Measurements from ENCODE around the gene RASD1.
A peak's percentile ranks its signal among the peaks of the same experiment; 100 is the strongest.

RASD1 gene

DNA sequence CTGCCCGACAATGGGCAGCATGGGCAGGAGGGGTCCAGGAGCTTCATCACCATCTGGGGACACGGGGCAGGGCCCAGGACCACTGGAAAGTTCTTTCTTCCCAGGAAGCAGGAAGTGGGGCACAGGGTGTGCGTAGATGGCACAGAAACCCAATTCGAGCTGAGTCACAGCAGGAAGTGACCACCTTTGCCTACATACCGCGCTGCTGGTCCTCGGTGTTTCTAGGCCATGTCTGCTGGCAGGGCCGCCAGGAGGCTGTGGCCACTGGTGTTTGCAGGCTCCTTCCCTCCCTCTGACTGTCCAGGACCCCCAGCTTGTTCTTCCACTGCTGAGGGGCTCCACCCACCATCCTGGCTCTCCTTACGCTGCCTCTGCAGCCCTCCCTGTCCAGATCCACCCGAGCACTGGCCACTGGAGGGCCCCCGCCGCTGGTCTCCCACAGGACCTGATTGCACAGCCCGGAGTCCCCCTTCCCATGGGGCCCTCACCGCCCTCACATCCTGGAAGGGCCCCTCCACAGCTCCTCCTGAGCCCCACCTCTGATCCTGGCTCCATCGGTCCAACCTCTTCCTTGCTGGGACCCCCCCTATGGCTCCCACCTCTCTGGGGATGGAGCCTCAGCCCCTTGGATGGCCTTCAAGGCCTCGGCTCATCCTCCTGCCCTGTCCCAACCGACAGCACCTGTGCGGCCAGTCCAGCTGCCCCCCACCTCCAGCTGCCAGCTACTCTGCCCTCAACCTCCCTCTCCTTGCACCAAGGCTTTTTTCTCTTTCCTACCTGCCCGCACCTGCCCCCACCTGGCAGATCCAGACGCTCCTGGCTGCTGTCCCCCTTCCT, 14.5 kb upstream of the RASD1 start:
- no peak for DNase-seq (ENCODE audit: low spot score)

DNA sequence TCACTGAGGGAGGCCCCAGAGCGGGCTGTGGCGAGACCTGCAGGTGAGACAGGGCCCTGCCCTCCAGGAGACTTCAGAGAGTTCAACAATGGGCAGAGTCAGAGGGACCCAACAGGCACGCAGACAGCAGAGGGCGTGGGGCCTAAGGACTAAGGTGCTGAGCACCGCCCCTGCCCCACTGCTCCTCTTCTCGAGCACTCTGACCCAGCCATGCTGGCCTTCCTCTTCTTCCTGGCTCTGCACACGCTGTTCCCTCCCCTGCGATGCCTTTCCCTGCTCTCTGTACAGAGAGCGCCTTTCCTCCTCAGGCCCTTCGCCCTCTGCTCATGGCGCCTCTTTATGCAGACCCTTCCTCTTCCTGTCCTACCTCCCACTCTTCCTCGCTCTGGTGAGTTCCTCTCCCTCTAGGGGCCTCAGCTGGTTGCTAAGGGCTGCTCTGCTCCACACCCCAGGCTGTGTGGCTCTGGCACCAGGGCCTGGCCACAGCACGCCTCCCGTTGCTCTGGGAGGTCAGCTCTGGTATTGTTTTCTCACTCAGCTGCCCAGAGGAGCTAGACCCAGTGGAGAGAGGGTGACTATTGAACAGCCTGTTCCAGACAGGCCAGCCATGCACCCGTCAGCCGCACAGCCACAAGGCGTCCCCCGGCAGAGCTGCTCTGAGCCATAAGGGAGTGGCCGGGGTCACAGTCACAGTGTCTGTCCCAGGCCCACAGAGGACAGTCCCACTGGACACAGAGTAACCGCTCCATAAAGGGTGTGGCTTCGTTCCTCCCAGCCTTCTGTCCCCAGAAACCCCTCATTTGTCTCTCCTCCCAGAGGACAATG, 13.6 kb upstream of the RASD1 start:
- DNase-seq (ENCODE audit: low spot score) = no peak

DNA sequence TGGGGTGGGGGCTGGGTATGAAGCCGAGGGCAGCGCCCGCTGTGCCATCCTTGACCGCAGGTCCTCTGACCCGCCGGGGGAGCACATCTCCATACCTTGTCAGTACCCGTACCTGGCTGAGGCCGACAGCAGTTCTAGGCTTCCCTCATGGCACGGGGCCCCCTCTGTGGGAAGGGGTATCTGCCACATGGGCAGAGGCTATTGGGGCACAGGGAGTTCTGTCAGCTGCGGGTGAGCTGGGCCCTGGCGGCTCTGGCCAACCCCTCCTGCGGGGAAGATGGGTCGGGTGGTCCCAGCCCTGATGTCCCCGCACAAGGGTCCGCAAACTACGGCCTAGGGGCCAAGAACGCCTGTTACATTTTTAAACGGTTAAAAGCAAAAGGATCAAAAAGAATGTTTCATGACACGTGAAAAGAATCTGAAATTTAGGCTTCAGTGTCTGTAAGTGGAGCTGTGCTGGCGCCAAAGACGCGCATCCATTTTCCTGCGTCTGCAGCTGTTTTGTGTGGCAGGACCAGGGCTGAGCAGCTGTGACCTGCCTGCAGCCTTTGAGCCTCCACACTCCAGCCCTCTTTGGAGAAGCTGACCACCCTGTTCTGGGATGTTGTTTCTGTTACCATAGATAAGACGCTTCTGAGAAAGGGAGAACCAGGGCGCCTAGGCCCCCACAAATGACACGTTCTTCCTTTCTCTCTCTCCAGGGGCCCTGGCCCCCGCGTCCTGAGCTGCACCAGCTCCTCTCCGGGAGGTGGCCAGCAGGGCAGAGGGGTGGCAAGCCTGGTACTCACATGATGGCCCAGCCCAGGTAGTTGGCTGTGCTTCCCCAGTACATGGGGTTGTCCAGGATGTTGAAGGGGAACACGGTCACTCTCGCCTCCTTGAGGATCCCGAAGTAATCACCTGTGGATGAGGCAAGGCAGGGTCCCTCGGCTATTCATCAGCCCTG, 12.7 kb upstream of the RASD1 start:
- DNase-seq (ENCODE audit: low spot score) = no peak

- no peak for DNase-seq (ENCODE audit: low spot score)
Observed at GRCh38 chr17:17508019-17508535, 11.9 kb upstream of the RASD1 start.

- DNase-seq (ENCODE audit: low spot score) = no peak
Observed at GRCh38 chr17:17507465-17508011, 11.3 kb upstream of the RASD1 start.

DNA sequence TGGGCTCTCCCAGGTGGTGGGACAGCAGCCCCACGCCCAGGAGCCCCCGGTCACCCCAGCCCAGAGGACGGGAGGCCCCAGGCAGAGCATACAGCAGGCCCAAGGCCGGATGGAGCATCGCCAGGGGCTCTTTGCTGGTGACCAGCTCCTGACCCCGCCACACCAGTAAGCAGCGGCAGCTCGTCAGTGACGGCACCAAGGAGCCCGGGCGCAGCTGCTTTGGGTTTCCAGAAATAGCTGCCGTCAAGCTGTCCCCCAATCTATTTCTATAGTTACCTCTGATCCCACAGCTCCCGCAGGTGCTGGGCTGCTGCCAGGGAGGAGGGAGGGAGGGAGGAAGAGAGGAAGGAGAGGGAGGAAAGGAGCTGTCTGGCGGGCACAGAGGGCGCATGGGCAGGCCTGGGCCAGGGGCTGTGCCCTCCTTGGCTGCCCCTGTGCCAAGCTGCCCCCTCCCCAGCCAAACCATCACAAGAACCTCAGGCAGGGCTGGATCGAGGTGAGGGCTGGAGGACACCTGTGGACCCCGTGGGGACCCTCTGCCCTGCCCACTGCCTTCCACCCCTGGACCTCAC, 10.8 kb upstream of the RASD1 start:
- no peak for DNase-seq (ENCODE audit: low spot score)

DNA sequence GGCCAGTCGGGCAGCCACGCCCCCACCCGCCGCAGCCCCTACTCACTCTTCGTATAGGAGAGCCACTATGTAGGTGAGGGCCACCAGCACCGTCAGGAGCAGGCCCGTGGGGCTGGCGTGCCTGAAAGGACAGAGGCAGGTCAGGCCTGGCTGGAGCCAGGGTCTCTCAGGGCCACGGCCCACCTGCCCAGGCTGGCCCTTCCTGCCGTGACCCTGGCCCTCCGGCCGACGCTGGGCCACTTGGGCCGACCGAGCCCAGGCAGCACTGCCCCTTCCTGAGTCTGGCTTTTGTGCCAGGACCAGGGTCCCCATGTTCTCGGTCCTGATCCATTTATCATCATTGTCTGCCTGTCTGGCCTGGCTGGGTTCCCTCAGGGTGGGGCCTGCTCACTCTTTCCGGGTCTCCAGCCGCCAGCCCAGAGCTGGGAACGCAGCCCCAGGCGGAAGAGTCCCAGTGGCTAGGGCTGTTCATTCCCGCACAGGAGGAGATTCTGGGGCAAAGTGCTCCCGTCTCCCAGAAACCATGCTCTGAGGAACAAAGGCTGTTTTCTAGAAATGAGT, 10.1 kb upstream of the RASD1 start:
- no peak for DNase-seq (ENCODE audit: low spot score)

GRCh38 chr17:17505610-17506171, 9.5 kb upstream of the RASD1 start:
- DNase-seq (ENCODE audit: low spot score) = no peak

DNA sequence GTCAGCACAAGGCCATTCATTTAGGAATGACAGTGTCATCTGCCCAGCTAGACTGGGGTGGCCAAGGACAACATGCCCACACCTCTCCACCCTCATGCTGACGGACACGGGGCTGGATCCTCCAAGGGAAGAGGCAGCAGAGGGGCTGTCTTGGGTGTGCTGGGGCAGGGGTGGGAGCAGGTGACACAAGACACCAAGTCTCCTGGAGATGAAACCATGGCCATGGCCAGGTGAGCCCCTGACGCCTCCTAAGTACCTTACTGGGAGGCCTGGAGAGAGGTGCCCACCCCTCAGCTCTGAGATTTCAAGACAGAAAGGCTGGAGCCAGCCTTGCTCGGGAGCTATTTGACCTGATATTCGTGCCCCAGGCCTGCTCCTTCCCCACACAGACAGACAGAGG, 9.0 kb upstream of the RASD1 start:
- DNase-seq (ENCODE audit: low spot score) = no peak

GRCh38 chr17:17504341-17505140, 8.3 kb upstream of the RASD1 start:
- no peak for DNase-seq (ENCODE audit: low spot score)

DNA sequence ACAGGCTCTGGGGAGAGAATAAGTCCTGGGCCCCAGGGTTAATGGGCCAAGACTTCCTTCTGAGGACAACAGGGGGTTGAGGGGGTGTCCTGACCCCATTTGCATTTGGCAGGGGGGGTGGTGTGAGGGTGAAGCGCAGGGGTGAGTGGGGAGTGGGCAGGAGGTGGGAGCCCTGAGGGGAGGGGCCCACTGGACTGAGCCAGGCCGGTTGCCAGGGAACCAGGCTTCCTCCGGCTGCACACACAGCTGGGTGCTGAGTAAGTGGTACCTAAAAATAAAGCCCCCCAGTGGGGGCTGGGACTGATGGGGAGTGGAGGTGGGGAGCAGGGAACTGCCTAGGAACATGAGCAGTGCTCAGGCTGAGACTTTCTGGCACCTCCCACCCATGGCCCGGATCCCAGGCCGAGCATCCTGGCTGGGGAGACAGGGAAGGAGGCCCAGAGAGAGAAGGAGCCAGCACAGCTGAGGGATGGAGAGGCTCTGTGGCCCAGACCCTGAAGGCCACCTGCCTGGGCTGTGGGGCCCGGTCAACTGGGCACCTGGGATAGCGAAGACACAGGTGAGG, 7.5 kb upstream of the RASD1 start:
- no peak for DNase-seq (ENCODE audit: low spot score)

DNA sequence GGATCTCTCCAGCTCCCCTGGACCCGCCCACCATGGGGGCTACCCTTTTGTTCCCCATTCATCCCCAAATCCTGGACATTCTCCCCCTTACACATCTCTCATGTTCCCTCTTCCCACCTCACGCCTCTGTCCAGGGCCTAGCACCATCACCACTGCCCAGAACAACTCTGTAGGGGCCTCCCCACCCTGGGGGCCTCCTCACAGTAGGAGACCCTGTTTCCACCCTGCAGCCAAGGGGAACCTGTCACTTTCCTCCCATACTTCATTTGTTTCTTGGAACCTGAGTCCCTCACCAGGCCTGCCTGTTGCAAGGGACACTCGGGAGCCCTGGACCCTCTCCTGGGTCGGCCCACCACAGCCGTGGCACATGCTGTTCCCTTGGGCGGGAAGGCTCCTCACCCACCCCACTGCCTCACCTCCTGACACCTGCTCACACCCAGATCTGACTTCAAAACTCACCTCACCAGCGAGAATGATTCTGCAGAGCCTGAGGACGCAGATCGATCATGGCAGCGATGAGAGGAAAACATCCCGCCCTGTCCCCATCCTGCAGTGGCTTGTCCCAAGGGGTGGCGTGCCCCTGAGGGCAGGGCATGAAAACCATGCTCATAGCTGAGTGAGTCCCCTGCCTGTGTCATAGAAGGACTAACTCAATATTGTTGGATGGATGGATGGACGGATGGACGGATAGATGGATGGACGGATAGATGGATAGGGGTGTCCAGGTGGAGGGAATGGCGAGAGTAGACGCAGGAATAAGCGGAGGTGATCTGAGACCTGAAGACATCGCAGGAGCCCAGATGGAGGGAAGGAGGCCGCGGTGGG, 6.8 kb upstream of the RASD1 start:
- no peak for DNase-seq (ENCODE audit: low spot score)

GRCh38 chr17:17500999-17501605, 4.9 kb upstream of the RASD1 start:
- DNase-seq (ENCODE audit: low spot score) = peak; percentile 24

DNA sequence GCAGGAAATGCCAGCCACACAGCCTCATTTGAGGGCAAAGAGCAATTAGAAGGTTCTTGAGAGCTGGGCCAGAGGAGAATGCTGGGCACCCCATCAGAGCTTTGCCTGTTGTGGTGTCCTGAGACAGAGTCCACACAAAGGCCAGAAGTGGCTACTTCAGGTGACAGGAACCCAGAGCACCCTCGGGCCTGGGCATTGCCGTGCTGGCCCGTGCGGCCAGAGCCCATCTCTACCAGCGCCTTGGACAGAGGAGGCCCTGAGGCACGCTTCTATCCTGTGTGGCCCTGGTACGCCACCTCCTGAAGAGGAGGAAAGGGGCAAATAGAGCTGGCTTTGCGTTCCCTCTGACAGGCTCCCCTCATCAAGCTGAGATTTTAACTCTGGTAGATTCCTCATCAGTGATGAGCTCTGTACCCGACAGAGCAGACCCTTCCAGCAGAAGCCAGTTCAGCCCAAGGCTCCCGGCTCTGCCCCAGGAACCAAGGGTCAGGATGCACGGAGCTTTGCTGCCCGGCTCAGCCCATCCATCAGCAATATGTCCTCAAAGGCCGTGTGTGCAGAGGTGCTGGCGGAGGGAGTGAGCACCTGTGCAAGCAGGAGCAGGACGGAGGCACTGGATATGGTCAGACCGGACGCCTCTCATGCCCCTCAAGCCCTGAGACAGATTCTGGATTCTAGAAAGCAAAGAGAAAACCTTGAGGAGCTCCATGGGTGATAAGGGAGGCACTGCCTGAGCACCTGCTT, 3.4 kb upstream of the RASD1 start:
- DNase-seq (ENCODE audit: low spot score) = no peak

DNA sequence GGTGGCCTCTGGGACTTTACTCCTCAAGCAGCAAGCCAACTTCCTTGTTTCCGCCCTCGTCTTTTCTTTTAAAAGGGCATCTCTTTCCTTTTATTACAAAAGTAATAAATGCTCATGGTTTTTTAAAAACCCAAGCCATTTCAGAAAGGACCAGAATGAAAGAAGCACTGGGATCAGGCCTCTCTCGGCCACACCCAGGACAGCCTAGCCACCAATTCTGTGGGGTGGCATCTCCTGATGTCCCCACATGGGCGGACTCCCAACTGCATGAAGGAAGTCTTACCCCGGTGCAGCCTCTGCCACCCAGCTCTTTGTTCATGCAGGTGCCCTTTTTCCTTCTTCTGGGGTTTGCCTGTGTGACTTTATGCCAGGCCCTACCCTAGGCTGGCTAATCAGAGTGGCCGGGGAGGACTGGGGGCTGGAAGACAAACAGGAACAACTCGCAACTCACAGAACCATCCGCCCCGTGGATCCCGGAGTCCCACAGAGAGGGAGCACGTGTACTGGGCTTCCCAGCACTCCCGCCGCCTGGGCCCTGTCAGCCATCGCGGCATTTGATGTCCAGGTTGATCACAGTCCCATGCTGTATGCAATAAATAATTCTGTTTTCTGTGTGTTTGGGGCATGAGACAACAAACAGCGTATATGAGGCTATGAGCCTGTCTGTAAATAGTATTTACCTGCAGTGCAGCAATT, 2.6 kb upstream of the RASD1 start:
- DNase-seq (ENCODE audit: low spot score) = no peak

- no peak for DNase-seq (ENCODE audit: low spot score)
Observed at GRCh38 chr17:17497845-17498520, 1.8 kb upstream of the RASD1 start.
